RCC 7860 (cell line): ENCODE results near the gene DISC1.
A peak's percentile ranks its signal among the peaks of the same experiment; 100 is the strongest.

Experiments
- DNase-seq: peaks from one replicate; pipeline ENCODE4 v3.0.0-alpha.2; 2015; ENCODE audit warnings: low spot score
- FAIRE-seq: peaks from 2 replicates; lab custom pipeline; 2012; peaks lifted over from hg19 to GRCh38; lab: Jason Lieb, UNC

The DISC1 gene

DNA sequence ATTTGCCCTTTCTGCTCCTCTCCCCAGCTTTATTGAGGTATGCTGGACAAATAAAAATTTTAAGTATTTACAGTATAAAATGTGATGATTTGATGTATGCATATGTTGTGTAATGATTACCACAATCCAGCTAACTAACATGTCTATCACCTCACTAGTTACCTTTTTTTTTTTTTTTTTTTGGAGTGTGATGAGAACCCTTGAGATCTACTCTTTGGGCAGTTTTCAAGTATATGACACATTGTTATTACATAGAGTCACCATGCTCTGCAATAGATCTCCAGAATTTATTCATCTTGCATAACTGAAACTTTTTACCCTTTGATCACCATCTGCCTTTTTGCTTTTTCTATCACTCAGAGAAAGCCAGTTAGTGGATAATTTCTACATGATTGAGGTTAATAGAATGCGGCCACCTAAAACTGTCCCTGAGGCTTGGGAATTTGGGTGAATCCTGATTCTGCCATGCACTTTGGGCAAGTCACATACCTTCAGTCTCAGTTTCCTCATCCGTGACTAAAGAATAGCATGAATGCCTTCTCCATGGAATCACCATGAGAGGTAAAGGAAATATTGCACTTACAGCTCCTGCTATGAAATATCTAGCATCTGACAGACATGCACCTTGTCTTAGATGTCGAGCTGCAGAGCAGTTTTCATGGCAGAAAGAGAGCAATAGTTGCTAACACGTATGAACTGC, 295.2 kb downstream of the DISC1 start:
- FAIRE-seq (no peak), DNase-seq (peak; percentile 9)

GRCh38 chr1:231923491-231924041, 297.0 kb downstream of the DISC1 start:
- DNase-seq (no peak), FAIRE-seq (no peak)

GRCh38 chr1:231924180-231924579, 297.6 kb downstream of the DISC1 start:
- DNase-seq: no peak
- FAIRE-seq: no peak

DNA sequence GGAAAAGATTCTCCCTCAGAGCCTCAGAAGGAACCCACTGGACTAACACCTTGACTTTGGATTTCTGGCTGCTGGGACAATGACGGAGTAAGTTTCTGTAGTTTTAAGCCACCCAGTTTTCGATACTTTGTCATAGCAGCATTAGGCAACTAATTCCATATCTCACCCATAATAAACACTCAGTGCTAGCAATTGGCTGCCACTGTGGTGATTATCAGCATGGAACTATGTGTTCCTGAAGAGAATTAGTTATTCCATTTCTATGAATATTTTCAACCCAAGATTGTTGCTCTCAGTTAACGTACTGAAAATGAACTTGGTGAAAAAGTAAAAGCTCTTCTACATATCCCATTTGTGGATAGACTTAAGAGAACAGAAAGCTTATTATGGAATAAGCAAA, 299.3 kb downstream of the DISC1 start:
- DNase-seq (no peak), FAIRE-seq (no peak)

DNA sequence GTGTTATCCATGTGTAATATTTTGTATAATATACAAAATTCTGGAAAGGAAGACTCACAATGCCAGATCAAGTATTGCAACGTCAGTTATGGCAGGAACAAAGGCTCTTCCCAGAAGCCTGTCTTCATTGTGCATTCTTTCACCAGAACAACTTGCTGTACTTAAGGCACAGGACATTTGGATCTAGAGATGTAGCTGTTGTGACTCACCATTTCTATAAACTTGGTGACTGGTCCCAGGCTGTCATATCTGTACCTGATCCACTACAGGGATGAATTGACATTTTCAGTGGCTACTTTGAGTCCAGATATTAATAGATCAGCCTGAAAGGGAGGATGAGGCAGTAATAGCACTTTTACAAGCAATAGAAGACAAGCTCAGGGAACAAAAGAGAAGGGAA, 299.8 kb downstream of the DISC1 start:
- DNase-seq (no peak), FAIRE-seq (no peak)

DNA sequence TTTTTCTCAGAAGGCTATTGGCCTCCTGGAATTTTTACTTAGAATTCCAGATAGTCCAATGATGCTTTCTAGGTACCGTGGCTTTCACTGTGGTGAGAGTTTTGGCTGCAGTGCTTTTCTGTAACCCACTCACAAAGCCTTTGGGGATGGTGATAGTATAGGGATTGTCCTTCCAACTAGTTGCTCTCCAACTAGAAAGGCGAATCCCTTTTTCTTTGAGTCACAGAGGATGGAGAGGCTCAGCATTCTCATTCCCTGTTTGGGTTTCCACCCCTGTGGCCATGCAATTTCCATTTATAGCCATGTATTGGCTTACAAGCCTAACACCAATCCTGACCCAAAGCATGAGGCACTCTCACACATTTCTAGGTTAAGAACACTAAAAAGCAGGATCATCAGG, 300.3 kb downstream of the DISC1 start:
- FAIRE-seq: no peak
- DNase-seq: no peak

DNA sequence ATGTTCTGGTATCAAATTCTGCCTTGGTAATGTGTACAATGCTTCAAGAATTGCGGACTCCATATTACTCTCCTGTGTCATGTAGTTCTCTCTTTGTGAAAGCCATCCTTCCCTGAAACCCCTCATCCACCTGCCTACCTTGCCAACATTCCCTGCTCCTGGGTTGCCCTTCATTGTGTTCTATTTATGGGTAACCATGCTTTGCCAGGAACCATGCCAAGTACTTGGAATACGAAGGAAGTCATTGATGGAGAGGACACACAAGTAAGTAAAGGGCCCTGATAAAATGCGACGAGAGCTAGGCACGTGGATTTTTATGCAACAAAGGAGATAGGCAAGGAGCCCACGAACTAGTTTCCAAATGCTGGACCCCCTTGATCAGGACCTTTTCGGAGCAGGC, 300.8 kb downstream of the DISC1 start:
- FAIRE-seq (no peak), DNase-seq (no peak)

DNA sequence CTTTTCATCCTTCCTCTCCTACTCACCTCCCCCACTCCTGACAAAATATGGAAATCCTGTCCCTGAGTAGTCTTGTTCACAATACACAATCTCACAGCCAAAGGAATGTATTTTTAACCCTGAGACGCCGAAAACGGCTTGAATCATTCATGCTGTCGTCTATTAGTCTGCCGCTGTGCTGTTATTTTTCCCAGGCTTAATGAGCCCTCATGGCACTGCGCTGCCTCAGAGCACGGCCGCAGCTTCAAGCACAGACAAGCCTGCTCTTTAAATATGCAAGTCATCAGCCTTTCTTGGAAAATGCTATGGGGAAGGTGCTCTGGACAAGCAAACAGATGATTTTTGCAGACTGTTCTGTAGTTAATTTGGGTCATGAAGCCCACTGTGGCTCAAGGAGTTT, 302.7 kb downstream of the DISC1 start:
- DNase-seq (no peak), FAIRE-seq (no peak)

DNA sequence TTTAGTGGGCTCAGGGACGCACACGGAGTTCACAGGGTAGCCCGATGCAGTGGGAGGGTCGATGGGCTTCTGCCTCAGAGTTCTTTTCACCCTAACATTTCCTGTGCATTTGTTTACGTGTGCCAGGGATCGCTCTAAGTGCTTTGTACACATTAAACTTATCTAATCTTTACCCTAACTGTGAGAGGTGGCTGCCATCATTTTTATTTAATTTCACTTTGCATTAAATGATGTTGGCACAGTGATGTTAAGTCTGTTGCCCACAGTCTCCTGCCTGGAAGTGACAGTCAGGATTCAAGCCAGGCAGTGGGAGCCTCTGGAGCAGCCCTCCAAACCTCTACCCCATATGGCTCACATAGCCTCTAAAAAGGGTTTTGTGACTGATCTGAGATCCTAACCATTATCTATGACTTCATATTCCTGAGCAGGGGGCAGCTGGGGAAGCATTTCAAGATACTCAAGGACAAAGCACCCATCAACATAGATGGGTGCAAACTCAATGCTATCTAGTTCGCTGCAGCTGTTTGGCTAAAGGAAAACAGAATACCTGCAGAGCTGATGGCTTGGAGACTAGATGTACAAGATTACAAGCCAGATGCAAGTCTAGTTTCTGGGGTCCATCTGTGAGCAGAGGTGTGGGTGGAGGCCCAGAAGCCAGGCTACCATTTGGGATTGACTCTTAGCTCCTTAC, 303.8 kb downstream of the DISC1 start:
- DNase-seq (no peak), FAIRE-seq (no peak)

GRCh38 chr1:231931146-231931545, 304.6 kb downstream of the DISC1 start:
- DNase-seq (no peak), FAIRE-seq (no peak)

- DNase-seq (peak; percentile 40), FAIRE-seq (no peak)
Observed at GRCh38 chr1:231931846-231932454, 305.4 kb downstream of the DISC1 start.

DNA sequence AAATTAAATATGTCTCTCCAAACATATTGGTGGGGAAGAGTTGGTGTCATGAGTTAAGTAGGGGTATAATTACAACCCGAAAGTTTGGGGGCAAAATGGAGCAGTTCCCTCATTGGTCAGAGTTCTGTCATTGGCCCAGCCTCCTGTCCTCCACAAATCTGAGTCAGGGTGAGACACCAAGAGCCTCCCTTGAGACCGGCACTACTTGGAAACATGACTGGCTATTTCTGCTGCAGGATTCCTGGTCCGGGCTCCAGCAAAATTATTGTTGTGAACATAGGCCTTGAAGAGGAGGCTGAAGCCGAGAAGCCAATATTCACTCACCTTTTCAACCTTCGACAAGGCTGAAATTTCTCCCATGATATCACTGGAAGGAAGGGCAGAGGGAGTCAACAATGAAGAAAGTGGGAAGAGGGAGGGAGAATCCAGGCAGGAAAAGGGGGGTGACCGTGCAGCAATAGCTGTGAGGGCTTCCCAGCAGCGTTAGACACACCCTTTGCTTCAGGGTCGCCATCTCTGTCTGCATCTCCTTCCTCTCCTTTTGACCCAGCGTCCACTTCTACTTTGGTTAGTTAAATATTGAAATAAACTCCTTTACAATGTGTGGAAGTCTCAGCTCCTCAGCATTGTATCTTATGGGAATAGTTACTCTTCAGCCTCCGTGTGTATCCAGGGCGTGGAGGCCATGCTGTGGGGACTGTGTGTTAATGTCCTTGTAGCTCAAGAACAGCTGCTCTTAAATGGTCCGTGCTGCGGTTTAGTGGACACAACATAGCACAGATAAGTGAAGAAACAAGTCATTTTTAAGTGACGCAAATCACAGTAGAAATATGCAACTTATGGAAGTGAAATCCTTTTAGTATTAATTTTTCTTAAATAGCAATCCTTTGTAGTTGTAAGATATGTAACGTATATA, 307.4 kb downstream of the DISC1 start:
- DNase-seq (no peak), FAIRE-seq (no peak)

DNA sequence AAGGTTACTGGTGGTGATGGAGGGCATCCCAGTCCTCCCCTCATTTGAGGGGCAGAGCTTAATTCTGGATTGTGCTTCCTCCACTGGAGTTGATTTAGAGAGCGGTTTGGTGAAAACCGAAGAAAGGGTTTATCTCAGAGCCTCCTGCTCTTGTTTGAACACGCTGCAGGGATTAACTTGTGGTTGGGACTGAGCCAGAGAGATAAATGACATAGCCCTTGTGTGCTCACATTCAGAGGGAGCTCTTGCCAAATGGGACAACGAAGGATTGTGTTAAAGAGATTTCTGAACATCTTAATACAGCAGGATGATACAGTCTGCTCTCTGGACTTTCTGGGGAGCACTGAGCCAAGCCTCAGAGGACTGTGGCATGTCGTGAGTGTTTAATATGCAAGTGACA, 308.2 kb downstream of the DISC1 start:
- FAIRE-seq: no peak
- no peak for DNase-seq

- FAIRE-seq (no peak), DNase-seq (no peak)
Observed at GRCh38 chr1:231935856-231936255, 309.3 kb downstream of the DISC1 start.

DNA sequence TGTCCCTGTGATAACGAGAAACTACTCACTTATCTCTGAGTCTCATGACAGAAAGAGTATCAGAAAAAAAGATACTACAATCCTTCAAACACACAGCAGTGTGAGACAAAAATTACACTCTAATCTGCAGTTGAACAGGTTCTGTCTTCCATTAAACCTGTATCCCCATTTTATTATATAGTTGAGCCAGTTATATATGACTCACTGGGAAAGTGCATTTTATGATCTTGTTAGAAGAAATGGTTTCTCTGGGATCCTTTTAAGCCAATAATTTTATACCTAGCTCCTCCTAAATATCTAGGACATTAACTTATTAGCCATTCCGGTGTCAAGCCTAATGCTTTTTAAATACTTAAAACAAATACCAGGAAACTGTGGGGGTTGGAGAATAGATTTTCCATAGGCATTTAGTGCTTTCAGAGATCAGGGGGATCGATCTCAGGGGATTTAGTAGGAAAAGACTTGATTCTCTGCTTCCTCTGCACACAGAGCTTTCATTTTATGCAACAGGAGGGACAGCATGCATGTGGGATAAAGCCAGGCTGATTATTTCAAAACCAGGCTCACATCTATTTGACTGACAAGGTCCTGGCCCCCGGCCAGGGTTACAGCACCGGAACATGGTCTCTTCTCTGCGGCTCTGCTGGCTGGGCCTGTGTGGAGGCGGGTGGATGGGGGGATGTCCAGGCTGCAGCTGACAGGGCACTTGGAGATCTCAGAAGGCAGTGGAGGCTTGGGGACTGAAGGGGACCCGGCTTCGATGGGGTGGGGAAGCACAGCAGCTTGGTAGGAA, 310.6 kb downstream of the DISC1 start:
- DNase-seq (no peak), FAIRE-seq (no peak)

DNA sequence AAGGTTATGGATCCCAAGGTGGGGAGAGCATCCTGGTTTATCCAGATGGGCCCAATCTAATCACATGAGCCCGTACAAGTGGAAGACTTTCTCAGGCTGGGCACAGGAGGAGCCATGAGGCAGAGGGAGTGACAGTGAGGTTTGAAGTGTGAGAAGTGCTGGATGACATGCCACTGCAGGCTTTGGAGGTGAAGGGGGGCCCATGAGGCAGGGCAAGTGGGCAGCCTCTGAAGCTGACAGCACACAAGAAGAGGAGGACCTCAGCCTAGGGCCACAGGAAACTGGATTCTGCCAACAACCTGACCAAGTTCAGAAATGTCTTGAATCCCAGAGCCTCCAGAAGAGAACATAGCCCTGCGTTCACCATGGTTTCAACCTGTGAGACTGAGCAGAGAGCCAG, 311.6 kb downstream of the DISC1 start:
- no peak for FAIRE-seq
- no peak for DNase-seq

- DNase-seq (no peak), FAIRE-seq (no peak)
Observed at GRCh38 chr1:231938711-231939110, 312.1 kb downstream of the DISC1 start.

- no peak for DNase-seq
- FAIRE-seq: no peak
Observed at GRCh38 chr1:231939118-231939517, 312.5 kb downstream of the DISC1 start.

- DNase-seq: no peak
- FAIRE-seq: no peak
Observed at GRCh38 chr1:231940116-231940515, 313.5 kb downstream of the DISC1 start.

DNA sequence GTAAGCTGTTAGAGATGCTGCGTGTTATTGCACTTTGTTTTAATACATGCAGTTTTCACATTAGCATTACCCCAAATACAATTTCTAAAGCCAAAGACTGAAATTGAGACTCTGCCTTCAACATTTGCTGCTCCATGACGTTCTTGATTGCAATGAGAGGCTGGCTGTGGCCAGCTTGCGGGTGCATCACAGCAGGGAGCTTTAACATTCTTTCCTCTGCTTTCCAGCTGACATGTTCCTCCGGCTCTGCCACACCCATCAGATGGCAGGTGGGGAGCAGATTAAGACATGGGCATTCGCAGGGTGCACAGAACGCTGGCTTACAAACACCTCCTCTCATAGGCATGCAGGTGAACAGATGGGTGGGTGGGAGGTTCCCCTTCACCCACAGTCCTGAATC, 314.1 kb downstream of the DISC1 start:
- FAIRE-seq (no peak), DNase-seq (no peak)
